ENCODE data around the gene STX17.

- TF ChIP-seq, protein P1, sequence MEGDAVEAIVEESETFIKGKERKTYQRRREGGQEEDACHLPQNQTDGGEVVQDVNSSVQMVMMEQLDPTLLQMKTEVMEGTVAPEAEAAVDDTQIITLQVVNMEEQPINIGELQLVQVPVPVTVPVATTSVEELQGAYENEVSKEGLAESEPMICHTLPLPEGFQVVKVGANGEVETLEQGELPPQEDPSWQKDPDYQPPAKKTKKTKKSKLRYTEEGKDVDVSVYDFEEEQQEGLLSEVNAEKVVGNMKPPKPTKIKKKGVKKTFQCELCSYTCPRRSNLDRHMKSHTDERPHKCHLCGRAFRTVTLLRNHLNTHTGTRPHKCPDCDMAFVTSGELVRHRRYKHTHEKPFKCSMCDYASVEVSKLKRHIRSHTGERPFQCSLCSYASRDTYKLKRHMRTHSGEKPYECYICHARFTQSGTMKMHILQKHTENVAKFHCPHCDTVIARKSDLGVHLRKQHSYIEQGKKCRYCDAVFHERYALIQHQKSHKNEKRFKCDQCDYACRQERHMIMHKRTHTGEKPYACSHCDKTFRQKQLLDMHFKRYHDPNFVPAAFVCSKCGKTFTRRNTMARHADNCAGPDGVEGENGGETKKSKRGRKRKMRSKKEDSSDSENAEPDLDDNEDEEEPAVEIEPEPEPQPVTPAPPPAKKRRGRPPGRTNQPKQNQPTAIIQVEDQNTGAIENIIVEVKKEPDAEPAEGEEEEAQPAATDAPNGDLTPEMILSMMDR (IDR thresholded peaks at IDR 0.05; ENCODE audit: low read depth, low read length) = no peak
- TF ChIP-seq POLR2A (IDR thresholded peaks at IDR 0.05; ENCODE audit: extremely low read depth, insufficient read length) = no peak
- TF ChIP-seq, protein P2, sequence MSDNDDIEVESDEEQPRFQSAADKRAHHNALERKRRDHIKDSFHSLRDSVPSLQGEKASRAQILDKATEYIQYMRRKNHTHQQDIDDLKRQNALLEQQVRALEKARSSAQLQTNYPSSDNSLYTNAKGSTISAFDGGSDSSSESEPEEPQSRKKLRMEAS (IDR thresholded peaks at IDR 0.05; ENCODE audit: low read depth, low read length) = no peak
Observed at GRCh38 chr9:99881769-99882168, 24.7 kb upstream of the STX17 start.

Data from NB4 (cell line).